NT2/D1 (cell line): Measurements from ENCODE around the gene NOP14.

Source experiments
- SUZ12 ChIP-seq: IDR thresholded peaks from 2 replicates; pipeline ENCODE4 v1.6.1; 2011; ENCODE audit not compliant: insufficient read length, insufficient read depth; ENCODE audit errors: extremely low read depth
- YY1 ChIP-seq: IDR thresholded peaks from 2 replicates; pipeline ENCODE4 v1.6.1; 2011; ENCODE audit not compliant: insufficient read length, insufficient read depth
- ZNF274 ChIP-seq: IDR thresholded peaks from 2 replicates; pipeline ENCODE4 v1.6.1; 2011; ENCODE audit warnings: mild to moderate bottlenecking, low read depth, low read length

DNA sequence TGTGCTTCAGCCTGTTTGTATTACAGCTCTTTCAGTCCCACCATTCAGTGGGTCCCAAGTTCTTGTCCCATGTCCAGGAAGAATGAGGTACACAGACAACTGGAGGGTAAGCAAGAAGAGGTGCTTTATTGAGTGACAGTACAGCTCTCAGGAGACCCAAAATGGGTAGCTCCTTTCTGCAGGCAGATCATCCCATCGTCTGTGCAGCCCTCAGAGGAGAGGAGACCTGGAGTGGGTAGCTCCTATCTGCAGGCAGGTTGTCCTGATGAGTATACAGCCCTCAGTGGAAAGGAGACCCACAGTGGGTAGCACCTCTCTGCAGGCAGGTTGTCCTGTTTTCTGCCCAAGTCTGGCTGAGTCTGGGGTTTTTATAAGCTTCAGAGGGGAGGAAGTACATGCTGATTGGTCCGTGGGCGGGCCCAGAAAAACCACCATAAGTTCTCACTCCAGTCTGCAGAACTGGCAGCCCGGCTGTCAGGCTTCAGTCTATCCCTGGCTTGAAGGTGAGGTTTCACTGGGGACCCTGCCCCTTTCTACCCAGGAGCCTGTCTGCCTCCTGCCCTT is 18.1 kb upstream of the NOP14 start:
- TF ChIP-seq YY1 (no peak), ZNF274 (no peak), SUZ12 (no peak)
